Loucy (cell line): ENCODE results near the gene METAP1D.

Experiments used
- EZH2phosphoT487 ChIP-seq: fragments of 200-600 bp; IDR thresholded peaks from 2 replicates; pipeline ENCODE4 v1.6.1; 2018; ENCODE audit warnings: antibody characterized with exemption, mild to moderate bottlenecking, moderate library complexity, borderline replicate concordance
- TF ChIP-seq, protein P1 (sequence below): fragments of 200-600 bp; sonication (generic); conservative IDR thresholded peaks from 2 replicates; pipeline ENCODE4 v1.5.1; 2014; ENCODE audit warnings: mild to moderate bottlenecking, antibody characterized with exemption, low read length

DNA sequence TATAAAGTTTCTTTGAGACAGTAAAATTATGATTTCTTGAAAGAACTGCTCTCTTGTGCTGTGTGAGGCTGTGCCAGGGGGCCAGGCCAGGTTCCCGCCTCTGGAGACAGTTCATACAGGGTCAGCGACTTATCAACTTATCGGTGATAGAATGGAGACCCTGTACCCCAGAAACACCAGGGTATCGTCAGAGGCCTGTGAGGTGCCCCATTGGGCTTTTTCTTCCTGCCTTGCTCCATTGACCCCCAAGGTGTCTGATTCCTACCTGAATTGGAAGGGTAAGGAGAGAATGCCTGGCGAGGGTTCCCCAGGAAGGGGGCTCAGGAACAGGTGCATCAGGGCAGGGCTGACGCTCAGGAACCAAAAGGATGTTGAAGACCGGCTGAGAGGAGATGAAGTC, 89.9 kb downstream of the METAP1D start:
- TF ChIP-seq, protein P1, sequence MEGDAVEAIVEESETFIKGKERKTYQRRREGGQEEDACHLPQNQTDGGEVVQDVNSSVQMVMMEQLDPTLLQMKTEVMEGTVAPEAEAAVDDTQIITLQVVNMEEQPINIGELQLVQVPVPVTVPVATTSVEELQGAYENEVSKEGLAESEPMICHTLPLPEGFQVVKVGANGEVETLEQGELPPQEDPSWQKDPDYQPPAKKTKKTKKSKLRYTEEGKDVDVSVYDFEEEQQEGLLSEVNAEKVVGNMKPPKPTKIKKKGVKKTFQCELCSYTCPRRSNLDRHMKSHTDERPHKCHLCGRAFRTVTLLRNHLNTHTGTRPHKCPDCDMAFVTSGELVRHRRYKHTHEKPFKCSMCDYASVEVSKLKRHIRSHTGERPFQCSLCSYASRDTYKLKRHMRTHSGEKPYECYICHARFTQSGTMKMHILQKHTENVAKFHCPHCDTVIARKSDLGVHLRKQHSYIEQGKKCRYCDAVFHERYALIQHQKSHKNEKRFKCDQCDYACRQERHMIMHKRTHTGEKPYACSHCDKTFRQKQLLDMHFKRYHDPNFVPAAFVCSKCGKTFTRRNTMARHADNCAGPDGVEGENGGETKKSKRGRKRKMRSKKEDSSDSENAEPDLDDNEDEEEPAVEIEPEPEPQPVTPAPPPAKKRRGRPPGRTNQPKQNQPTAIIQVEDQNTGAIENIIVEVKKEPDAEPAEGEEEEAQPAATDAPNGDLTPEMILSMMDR = no peak
- TF ChIP-seq EZH2phosphoT487 = no peak
